SIG-M5 treated with dmso at 0.1 percent for 504 hours (cell line): Measurements from ENCODE around the gene BGN.

Experiments used
- DNase-seq: peaks from one replicate; lab custom pipeline; 2025; ENCODE audit not compliant: unreplicated experiment; lab: John Stamatoyannopoulos, UW

BGN gene

GRCh38 chrX:153502131-153502530, 7.4 kb downstream of the BGN start:
- DNase-seq, result no peak

DNA sequence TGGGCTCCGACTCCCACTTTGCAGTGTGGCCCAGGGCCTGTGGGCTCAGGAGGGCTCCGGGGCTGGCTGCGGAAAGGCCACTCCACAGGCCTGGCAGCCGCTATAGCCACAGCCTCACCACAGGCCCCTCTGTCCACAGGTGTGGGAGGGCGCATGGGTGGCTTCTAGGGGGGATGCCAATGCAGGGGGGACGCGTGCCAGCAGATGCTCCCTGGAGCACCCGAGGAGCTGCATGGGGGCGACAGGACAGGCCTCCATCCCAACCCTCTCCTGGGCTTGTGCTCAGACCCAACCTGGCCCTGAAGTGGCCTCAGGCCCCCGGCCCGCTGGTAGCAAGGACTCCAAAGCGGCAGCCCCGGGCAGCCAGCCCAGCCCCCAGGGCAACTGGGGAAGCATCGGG, 8.0 kb downstream of the BGN start:
- DNase-seq, result no peak

DNA sequence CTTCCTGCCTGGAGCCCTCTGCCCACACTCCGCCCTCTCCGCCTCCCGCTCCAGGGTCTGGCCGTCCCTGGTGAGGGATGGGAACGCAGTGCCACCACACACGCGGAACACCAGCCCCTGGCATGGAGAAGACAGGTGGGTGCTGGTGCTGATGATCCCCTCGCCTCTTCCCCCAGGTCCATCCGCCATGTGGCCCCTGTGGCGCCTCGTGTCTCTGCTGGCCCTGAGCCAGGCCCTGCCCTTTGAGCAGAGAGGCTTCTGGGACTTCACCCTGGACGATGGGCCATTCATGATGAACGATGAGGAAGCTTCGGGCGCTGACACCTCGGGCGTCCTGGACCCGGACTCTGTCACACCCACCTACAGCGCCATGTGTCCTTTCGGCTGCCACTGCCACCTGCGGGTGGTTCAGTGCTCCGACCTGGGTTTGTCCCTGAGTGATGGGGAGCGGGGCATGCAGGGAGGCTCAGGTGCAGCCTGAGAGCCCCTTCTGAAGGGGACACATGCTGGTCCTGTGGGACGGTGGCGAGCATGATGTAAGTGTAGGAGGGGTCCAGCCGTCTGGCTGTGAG, 9.8 kb downstream of the BGN start:
- DNase-seq, result no peak

GRCh38 chrX:153505361-153505760, 10.6 kb downstream of the BGN start:
- no peak for DNase-seq

GRCh38 chrX:153507484-153508178, 12.9 kb downstream of the BGN start:
- peak; percentile 47 for DNase-seq

DNA sequence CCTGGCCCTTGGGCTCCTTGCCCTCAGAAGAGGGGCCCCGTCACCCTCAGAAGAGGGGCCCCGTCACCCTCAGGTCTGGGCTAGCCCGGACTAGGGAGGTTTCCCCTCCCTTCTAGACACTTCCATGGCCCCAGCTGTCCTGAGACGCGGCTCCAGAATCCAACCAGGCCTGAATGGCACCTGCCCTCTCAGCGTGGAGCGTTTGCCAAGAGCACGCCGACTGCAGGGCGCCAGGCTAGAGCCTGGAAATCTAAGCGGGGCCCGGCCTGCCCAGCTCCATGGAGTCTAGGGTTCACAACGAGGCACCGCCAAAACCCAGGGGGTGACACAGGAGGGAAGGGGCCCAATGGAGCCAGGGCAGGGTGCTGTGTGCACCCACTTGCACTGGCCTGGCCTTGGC, 14.8 kb downstream of the BGN start:
- DNase-seq, result no peak

DNA sequence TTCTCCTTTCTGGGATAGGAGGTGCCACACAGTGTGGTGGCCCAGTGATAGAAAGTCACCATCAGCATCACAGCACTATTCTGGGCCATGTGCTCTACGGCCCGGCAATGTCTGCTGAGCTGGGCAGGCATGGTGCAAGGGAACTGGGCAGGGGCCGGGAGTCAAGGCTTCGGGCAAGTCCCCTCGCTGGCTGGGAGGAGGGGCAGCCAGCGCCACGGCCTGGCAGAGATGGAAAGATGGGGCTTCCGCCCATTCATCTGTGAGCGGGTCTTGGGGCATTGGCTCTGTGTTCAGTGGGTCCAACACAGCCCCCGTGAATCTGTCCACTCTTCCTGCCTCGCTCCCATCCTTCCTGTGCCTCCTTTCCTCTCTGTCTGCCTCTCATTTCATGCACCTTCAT, 15.6 kb downstream of the BGN start:
- DNase-seq, result no peak

- DNase-seq, result no peak
These were observed 17.2 kb downstream of the BGN start for GRCh38 chrX:153511784-153512500.

GRCh38 chrX:153512501-153512893, 17.7 kb downstream of the BGN start:
- DNase-seq, result no peak

- no peak for DNase-seq
These were observed 18.5 kb downstream of the BGN start for GRCh38 chrX:153513265-153513664.

- no peak for DNase-seq
These were observed 19.5 kb downstream of the BGN start for GRCh38 chrX:153514259-153514658.

GRCh38 chrX:153515435-153515834, 20.7 kb downstream of the BGN start:
- no peak for DNase-seq

- no peak for DNase-seq
These were observed 21.3 kb downstream of the BGN start for GRCh38 chrX:153516073-153516472.

DNA sequence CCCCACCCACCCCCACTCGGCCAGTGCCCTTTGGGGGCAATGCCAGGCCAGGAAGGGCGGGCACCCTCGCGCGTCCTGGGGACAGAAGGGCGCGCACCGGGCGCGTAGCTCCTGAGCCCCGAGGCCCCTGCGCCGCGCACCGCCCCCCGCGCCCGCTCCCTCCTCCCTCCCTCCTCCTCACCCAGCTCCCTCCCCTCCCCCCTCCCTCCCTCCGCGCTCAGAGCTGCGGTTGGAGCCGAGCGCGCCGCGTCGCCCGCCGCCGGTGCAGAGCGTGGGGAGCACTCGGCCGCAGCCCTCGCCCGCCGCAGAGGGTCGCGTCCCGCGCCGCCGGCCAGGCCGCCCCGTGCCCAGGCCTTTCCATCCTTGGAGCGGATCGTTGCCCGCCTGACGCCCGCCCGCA, 22.6 kb downstream of the BGN start, which contains the start of gene ATP2B3:
ATP2B3 (plus strand) TSS at position 220 of the 400 bp plus-strand sequence. CDS start 18,606 bp downstream, outside the sequence.
- DNase-seq, result no peak

GRCh38 chrX:153517946-153518834, 23.4 kb downstream of the BGN start:
- no peak for DNase-seq

GRCh38 chrX:153519569-153520286, 24.9 kb downstream of the BGN start:
- DNase-seq, result no peak

DNA sequence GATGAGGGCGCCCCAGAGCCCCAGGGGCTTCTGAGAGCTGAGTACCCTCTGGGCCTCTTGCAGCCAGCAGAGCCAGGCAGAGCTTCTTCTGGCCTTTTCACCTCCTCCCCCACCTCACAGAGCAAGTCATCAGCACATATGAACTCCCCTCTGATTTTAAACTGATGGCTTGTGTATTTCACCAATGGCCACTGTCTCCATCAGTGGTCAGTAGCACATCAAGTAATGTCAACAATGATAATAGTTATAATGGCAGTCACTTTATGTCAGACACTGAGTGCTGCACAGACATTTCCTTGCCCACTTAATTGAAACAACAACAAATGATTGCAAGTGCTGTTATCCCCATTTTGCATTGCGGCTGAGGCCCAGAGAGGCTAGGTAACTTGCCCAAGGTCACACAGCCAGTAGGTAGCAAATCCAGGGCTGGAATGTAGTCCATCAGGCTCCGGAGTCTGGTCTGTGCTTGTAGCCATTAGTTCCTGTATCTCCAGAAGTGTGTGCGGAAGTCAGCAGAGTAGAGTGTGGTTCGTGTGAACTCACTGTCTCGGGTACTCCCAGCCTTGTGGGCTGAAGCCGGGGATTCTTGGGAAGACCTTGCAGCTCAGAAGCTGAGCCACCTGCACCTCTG, 25.6 kb downstream of the BGN start:
- DNase-seq, result no peak

DNA sequence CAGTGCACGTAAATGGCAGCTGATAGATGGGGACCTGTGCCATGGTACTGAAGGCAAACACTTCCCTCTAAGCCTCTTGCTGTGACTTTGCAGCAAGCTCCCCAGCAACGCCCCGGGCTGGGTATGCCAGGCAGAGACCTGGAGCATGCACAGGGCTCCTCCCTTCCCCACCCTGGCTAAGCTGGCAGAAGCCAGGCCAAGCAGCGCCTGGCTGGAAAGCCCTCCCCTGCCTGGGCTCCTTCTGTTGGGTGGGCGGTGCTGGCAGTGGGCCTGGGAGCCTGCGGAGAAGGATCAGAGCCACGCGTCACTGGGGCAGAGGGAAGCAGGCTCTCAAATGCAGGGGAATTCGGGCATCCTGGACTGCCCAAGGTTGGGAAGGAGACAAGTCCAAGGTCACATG, 26.3 kb downstream of the BGN start:
- DNase-seq, result no peak

- no peak for DNase-seq
These were observed 27.5 kb downstream of the BGN start for GRCh38 chrX:153522259-153522658.

DNA sequence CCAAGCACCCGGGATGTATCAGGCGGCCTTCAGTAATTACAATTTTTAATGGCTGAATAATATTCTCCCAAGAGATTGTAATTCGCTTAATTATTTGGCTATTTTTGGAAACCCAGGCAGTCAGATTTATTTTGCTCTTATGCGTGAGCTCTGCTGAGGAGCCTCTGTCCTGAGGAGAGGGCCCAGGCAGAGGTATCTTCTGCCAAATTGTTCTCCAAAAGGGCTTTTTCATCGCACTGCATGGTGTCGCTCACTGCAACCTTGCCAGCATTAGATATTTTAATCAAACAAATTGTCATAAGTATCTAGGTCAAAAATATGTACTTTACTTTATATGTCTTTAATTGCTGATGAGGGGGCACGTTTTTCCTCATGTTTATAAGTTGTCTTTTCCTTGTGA, 28.5 kb downstream of the BGN start:
- DNase-seq, result no peak
